COLO668 (cell line): ENCODE measurements around the gene CLRN3.

ENCODE experiments used
- DNase-seq: peaks from one replicate; lab custom pipeline; 2025; ENCODE audit not compliant: unreplicated experiment; lab: John Stamatoyannopoulos, UW

CLRN3 gene

DNA sequence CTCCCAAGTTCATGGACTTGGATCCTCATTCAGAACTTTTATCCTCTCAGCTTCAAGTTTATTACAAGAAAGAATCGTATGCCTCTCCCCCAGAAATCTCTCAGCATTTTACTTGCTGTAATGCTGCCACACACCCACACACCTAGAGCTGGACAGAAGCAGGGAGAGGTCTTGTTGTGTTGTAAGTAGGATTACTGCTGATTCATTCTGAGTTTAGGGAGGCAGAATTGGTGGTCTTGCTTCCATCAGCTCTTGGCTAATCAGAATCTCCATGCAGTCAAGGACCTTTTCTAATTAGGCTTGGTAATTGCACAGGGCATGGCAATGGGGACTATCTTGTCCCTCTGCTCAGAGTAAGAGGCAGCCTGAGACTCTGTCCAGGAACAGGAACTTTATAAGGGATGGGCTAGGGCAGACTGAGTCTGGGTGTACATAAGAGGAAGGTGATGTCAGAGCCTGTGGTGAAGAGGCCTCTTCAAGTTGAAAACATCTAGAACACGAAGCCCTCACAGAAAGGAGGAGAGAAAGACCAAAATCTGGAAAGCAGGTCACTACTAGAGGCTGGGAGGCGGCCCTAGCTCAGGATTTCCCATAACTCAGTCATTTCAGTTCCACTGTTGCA is 7.1 kb upstream of the CLRN3 start:
- no peak for DNase-seq

DNA sequence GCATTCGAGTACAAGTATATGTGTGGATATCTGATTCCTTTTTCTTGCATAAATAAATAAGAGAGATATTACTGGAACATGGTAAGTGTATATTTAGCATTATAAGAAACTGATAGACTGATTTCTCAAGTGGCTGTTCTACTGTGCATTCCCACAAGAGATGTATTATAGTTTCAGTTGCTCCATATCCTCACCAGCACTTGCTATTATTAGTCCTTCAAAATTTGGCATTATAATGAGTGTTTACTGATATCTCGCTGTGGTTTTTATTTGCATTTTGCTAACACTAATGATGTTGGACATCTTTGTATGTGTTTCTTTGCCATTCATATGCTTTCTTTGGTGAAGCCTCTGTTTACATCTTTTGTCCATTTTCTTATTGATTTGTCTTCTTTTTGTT is 4.4 kb upstream of the CLRN3 start:
- no peak for DNase-seq

DNA sequence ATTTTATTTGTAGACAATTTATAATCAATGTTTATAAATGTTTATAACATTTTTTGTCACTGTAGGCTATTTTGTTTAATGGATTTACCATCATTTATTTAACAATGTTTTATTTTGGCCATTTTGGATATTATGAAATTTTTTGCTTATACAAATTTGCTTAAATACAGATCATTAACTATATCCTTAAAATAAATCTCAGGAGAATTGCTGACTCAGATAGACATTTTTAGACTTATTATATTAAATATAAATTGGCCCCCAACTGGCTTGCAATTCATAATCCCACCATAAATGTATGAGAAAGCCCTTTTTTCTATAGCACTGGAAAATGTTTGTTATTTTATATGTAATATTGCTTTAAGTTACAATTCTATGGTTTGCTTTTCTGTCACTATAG is 3.8 kb upstream of the CLRN3 start:
- DNase-seq, result no peak

DNA sequence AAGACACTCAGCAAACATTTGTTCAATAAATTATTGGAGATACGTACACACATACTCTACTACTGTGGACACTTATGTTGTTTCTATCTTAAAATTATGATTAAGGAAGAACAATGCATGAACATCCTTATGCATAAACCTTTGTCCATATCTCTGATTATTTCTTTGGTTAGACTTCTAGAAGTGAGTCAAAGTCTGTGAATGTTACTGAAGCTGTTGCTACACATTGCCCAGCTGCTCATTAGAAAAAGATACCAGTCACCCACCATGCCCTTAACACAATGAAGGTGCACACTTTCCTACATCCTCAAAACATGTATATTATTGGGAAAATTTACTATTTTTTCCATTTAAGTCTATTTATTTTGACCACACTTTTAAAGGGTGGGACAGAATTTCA is 1.4 kb upstream of the CLRN3 start:
- DNase-seq, result no peak

DNA sequence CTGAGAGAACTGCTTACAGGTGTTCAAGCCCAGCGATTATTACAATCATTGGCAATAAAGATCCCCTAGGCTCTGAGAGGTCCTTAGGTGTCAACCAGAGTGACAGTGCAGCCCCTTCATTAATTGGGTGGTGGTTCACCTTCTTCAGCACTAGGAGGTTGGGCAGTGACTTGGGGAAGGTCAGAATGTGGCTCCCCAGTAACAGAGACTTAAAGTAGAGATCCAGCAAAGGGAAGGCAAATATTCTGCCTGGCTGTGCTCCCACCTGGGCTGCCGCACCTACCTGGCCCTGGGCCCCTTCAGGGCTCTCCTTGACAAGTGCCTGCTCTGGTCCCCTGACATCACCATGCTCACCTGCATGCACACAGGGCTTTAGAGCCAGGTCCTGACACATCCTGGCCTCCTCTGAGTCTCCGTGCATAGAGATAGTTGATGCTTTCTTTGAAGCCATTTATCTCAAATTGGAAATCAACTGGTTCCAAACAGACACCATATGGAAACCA is 1.9 kb downstream of the CLRN3 start:
- DNase-seq, result no peak

DNA sequence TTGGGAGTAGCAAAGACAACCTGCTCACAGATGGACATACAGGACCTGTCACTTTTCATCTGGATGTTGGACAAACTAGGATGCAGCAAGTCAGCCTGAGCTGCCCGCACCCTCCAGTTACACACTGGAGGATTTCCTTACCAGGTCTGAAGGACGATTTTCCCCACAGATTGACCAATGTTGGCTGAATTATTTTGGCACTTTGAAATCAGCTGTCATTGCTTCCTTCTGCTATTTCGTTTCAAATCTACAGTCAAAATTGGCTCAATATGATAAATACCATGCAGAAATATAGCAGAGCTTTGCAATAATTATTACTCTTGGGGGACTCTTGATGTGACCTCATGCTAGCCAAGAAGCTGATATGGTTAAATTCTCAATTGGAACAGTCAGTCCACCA is 2.5 kb downstream of the CLRN3 start:
- no peak for DNase-seq

DNA sequence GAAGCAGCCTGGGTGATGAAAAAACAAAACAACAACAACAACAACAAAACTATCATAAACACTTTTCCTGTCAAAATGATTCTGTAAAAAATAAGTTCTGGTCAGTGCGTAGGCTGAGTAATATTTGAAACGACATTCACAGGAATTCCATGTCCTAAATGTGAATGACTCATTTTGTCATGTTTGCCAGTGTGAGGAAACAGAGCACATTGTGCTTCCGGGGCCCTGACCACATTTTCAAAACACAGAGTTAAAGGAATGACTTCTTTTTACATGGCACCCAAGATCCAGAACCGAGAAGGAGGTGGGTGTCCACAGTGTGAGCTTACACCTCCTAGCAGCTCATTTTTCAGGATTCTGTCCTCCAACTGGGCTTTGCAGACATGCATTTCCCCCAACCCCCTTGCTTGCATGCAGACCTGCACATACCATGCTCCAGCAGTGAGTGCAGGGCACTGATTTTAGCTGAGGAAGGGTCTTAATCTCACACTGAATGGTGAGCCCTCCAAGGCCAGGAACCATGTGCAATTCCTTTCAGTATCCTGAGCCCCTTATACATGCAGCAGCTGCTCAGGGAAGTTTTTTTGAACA is 3.0 kb downstream of the CLRN3 start:
- DNase-seq, result no peak

DNA sequence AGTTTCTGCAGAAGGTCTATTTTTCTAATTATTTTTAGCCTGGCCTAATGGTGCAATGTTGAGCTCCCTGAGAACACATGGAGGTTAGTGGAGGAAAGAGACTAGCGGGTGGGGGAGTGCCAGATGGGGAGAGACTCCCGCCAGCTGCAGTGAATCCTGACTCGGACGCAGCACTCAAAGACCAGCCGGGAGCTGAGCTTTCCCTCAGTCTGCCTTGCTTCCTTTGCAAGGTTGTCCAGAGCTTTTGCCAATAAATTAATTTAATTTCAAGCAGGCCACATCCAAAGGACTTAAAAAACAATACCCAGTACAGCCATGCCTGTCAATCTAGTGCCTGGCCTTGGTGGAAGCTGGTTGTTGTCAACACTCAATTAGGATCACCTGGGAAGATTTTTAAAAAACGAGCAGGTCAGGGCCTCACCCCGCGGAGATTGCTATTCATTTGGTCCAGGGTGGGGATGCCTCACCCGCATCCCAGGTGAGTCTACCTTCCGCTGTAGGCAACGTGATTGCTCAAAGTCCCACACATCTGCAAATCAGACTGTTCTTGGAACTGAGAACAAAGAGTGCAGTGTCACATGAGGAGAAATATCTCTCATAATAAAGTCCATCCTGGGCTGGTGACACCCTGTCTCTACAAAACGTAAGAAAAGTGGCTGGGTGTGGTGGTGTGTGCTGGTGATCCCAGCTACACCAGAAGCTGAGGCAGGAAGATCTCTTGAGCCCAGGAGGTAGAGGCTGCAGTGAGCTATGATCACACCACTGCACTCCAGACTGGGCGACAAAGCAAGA is 4.0 kb downstream of the CLRN3 start:
- no peak for DNase-seq

DNA sequence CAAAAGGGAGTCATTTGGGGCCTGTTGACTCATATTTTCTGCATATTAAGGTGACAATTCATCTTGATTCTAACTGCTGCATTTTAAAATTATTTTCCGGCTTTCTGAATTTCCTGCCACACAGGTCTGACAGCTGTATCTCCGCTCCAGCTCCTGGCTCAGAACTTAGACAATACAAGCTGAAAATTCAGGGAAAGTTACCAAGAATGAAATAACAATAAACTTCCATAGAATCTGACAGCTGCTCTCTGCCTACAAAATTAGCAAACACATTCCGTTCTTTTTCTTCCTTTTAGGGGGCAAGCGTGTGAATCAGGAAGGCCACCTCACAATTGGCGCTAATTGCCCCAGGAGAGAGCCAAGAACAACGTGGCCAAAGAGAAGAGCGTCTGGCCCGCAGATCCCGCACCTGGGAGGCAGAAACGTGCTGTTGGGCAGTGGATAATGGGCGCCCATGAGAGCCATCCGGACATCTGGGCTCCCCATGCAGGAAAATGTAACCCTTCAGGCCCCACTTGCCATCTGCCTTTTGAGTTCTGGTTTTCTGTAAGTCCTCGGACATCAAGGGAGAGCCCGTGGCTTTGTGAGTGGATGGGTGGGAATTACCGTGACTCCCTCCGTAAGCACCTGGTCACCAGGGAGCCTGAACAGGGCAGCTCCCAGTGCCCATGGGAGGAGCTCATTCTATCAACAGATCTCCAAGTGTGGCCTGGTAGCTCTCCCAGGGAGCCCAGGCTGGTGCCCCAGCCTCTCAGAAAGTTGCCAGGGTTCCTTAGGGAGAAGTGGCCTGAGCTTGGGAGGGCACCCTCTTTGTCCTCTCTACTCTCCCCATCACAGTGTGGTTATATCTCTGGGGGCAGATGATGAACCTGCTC is 5.0 kb downstream of the CLRN3 start:
- no peak for DNase-seq

DNA sequence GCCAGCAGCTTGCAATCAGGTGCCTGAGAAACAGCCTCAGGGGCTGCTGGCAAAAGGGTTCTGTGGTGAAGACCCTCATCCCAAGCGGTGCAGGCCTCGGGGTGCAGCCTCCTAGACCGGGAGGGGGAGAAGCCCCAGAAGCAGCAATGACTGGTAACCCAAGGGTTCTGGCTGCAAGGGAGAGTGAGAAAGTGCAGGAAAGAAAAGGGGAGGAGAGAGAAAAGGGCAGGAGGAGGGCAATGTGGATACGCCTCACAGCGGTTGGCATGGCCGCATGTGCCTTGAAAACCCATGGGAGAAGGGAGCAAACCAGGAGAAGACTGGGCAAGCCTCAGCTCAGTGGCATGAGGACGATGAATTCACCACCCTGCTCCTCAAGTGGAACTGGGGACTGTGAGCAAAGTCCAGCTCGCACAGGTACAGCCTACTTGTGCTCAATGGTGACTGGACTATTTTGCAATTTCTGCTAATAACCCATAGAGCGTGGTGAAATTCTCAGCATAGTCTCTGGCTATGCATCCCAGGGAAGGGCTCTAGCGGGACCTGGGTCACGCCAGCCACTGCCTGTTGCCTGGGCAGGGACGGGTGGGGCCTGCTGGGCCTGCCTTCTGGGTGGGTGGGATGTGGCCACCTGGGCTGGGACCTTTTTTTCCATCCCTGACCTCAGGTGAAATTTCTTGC is 6.2 kb downstream of the CLRN3 start:
- DNase-seq, result no peak

DNA sequence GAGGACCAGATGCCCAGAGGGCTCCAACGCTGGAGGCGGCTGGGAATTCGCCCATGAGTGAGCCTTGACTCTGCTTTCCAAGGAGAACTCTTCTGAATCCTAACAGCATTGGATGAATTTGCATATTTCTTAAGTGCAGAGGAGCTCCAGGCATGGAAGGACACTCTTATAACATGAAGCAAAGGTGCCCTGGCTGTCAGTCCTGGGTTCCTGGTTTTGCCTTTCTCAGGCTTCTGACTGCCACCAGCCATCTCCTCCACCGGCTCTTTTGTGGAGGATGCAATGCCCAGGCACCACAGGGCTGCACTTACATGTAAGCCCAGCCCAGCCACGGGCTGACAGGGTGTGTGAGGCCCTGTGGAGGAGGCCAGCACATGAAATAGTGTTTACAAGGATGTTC is 8.2 kb downstream of the CLRN3 start:
- DNase-seq, result no peak

DNA sequence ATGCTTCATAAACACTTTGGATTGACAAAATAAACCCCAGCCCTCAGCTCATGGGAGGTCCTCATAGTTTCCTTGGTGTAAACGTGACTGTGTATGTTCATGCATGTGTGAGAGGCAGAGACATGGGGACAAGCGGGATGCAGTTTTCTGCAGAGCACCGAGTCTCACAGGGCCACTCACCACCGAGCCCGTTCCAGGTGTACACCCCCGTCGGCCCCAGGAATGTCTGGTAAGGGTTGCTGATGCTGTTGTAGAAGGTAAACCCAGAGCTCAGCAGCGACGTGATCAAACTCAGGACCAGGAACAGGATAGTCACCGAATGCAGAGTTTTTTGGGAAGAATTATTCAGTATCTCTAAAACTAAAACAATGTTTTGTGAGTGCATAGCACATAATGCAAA is 9.2 kb downstream of the CLRN3 start:
- no peak for DNase-seq

DNA sequence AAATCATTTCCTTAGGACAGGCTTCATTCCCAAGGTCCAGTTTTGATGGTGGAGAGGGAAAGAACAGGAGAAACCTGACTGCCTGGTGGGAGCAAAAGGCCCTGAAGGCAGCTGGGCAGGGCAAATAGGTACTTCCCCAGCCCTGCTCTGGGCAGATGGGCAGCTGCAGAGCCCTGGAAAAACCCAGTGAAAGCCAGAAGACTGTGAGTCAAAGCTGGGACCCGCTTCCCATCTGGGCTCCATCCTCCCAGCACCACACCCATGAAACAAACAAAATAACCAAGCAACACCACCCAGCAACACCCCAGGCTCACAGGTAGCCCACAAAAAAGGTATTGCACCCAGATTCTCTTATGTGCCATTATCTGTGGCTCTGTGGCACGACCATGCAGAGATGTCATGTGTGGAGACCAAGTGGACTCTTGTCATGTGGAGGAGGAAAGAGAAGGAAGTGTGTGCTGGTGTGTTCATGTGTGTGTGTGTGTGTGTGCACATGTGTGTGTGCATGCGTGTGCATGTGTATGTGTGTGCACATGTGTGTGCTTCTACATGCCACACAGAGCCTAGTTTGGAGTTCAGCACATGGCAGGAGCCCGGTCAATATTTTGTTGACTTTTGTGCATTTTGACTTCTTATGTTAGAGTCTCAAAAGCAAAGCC is 9.8 kb downstream of the CLRN3 start:
- no peak for DNase-seq

DNA sequence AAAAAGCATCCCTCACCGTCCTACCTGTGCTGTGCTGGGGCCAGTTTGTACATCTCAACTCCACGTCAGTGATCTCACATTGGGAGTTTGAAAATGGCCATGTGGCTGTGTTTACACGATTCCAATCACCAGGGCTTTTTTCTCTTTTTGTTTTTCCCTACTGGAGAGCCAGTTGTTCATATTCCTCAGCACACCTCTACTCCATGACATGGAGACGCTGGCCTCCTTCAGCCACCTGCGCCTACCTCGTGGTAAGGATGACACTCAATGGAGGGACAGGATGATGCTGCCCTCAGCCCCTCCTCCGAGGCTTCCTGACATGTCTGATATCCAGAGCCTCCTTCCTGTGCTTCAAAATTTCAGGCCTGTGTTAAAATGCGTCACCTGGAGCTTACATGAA is 10.3 kb downstream of the CLRN3 start:
- DNase-seq, result no peak

DNA sequence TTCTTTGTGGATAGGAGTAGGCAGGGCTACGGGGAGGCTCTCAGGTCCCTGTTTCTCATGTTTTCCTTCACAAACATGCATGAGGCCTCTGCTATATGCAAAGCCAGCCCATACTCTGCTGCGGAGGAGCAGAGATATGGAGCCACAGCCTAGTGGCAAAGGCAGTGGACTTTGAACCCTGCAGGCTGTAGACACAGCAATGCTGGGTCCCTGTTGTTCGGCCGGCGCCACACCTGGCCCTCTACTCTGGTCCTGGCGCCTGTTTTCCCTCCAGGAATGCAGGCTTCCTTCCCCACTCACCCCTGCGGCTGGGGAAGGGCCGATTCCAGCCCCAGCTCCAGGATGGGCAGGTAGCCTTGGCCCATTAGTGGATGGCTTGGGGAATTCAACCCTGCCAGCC is 11.5 kb downstream of the CLRN3 start:
- no peak for DNase-seq

DNA sequence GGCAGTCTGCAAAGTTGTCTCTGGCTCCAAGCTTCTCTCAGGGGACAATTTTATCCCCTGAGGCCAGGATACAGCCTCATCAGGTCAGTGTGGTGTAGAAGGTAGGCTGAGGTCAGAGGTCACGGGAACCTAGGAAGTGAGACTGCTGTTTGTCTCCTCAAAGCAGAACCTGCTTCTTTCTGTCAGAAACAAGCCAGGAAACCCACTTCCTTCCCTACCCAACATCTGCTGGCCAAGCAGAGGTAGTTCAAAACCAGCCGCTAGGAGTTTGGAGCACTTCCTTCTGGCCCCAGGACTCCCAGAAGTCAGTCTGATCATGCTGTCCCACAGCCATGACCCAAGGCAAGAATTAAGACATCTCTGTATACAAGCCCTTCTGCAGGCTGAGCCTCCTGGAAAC is 12.2 kb downstream of the CLRN3 start:
- DNase-seq, result no peak

DNA sequence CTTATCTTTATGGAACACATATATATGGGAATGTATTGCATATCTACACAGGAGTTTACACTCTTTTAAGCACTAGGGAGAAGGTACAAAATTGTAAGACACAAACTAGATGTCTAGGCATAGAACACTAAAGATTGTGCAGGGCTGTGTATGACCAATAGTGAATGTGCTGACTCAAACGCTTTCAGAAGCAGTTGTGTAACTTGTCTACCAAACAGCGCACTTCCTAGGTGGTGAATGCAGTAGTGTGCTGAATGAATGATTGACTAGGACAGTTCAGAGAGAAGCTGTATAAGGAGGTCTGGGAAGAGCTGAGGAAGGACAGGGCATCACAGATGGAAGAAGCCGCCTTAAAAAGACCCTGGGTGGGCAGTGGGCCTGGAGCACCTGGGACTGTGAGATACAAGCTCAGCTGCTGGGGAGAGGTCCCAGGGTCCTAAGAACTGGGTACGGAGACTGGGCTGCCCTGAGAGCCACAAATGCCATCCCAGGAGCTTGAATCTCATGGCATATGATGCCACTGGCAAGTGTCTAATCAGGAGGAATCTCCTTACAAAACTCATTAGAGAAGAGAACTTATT is 14.2 kb downstream of the CLRN3 start:
- no peak for DNase-seq

DNA sequence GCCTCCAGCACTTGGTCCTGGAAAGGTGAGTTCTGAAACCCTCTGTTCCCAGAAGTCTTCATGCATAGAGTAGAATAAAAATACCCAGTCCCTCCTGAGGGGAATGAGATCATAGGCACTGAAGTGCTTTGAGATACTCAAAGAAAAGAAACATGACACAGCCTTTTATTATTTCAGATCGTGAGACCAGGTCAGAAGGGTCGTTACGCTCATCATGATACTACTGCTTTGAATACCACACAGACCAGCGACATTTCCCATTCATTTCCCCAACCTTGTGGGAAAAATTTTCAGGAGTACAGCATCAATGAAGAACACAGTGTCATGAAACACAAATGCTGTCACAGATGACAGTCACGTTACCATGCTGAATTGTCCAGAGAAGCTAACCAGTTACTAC is 15.0 kb downstream of the CLRN3 start:
- no peak for DNase-seq

DNA sequence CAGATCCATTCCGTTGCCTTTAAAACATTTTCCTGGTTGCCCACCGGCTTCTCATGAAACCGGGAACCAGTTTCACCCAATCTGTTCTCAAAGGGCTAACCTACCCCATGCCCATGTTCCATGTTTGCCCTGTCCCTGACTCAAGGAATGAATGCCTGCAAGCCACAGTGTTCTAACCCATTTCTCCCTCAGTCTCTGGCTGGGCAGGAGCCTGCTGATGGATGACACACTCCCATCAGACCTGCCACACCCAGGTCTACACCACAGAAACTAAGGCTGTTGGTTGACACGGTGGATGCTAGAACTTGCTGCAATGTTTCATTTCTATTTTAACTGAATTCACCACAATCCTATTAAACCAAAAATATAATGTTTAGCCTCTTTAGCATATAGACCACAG is 15.6 kb downstream of the CLRN3 start:
- no peak for DNase-seq

DNA sequence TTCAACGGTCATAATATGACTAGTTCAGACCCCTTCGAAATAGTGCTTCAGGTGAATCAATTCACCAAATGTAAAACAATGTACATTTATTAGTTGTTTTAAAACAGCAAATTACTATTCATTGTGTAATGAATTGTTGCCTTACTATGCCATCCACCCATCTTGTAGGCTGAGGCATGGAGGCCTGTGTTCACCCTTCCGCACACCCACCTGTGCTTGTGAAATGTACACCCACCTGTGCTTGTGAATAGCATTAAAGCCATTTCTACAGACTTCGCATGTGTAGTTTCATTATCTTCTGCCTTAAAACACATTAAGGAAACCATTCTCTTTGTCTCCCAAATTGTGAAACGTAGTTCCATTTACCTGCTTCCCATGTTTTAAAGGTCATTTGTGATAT is 16.8 kb downstream of the CLRN3 start:
- no peak for DNase-seq
